Endothelial cell of umbilical vein (primary cell): Measurements from ENCODE around the gene NPY1R. TPM values are rescaled to one million over a fixed set of nuclear protein-coding genes. Genes with fewer than 3 reads are reported as not detected.

Source experiments
- BruUV-seq: library from RNA; stranded (reverse); fragments of 400-500 nt; replicated peaks from 2 replicates; lab custom pipeline; 2021; lab: Mats Ljungman, UMichigan
- CTCF ChIA-PET: fragments of 300-600, 350-600 bp; sonication (Branson Sonifier 250); formaldehyde crosslinking; loops from one replicate; lab custom pipeline; 2021; ENCODE audit warnings: antibody characterized with exemption, inconsistent platforms; lab: Charles Lee
- POLR2A ChIA-PET: fragments of 300-600, 350-600 bp; sonication (Branson Sonifier 250); formaldehyde crosslinking; loops from one replicate; lab custom pipeline; 2021; ENCODE audit warnings: antibody characterized with exemption, inconsistent platforms; lab: Charles Lee
- DNase-seq: peaks from one replicate; pipeline ENCODE4 v3.0.0-alpha.2; 2011; ENCODE audit warnings: low read depth, low spot score
- FAIRE-seq: peaks from 2 replicates; lab custom pipeline; 2011; peaks lifted over from hg19 to GRCh38; lab: Jason Lieb, UNC
- H2AFZ ChIP-seq: 2 replicates; pipeline ENCODE4 v1.6.0; 2012; ENCODE audit warnings: low read depth, low read length, control low read depth, inconsistent platforms
- H3K27ac ChIP-seq: 2 replicates; pipeline ENCODE4 v1.5.1; 2011; ENCODE audit warnings: low read depth, mild to moderate bottlenecking, control low read depth, low read length, moderate library complexity; ENCODE audit not compliant: insufficient read depth
- H3K27me3 ChIP-seq, 2 experiments: 2 replicates each; pipeline versions ENCODE4 v1.6.0 to v1.6.1; 2011; ENCODE audit warnings: low read length in 2 of 2, mixed read lengths in 1 of 2; ENCODE audit not compliant: control insufficient read depth in 2 of 2, insufficient read depth in 2 of 2
- H3K36me3 ChIP-seq, 2 experiments: 2 replicates in 1 of 2; 3 replicates in 1 of 2; pipeline ENCODE4 v1.5.1; 2011; ENCODE audit warnings: low read length in 2 of 2, mild to moderate bottlenecking in 1 of 2, moderate library complexity in 1 of 2; ENCODE audit not compliant: control insufficient read depth in 2 of 2, insufficient read depth in 2 of 2; ENCODE audit errors: extremely low read depth in 1 of 2
- H3K4me1 ChIP-seq: 3 replicates; pipeline ENCODE4 v1.5.1; 2011; ENCODE audit warnings: mild to moderate bottlenecking, low read length; ENCODE audit not compliant: control insufficient read depth, insufficient read depth; ENCODE audit errors: extremely low read depth
- H3K4me2 ChIP-seq: 2 replicates; pipeline ENCODE4 v1.6.1; 2011; ENCODE audit warnings: low read length, control low read depth, mixed read lengths; ENCODE audit not compliant: insufficient read depth
- H3K4me3 ChIP-seq, 3 experiments: fragments of 200-600 bp in 1 of 3; sonication (generic), shearing (Covaris generic) in 1 of 3; replicated peaks in 1 of 3; 2 replicates each; pipeline ENCODE4 v1.5.1; 2011 to 2016; ENCODE audit warnings: control low read depth in 3 of 3, low read length in 3 of 3, mild to moderate bottlenecking in 2 of 3, inconsistent platforms in 1 of 3, low read depth in 1 of 3, moderate library complexity in 1 of 3; ENCODE audit not compliant: insufficient read depth in 1 of 3
- H3K79me2 ChIP-seq: 2 replicates; pipeline ENCODE4 v1.6.0; 2012; ENCODE audit warnings: low read length, inconsistent platforms; ENCODE audit not compliant: control insufficient read depth, insufficient read depth
- H3K9ac ChIP-seq: replicated peaks from 2 replicates; pipeline ENCODE3; 2011; ENCODE audit warnings: low read length, control low read depth; ENCODE audit not compliant: insufficient read depth; ENCODE audit errors: extremely low read depth
- H3K9me1 ChIP-seq: replicated peaks from 3 replicates; pipeline ENCODE4 v1.6.0; 2011; ENCODE audit warnings: mild to moderate bottlenecking, low read length; ENCODE audit not compliant: control insufficient read depth, insufficient read depth; ENCODE audit errors: extremely low read depth
- H3K9me3 ChIP-seq: replicated peaks from 2 replicates; pipeline ENCODE4 v1.5.1; 2012; ENCODE audit warnings: low read length, inconsistent platforms; ENCODE audit not compliant: control insufficient read depth, insufficient read depth
- H4K20me1 ChIP-seq: replicated peaks from 2 replicates; pipeline ENCODE3; 2011; ENCODE audit warnings: mild to moderate bottlenecking, low read length; ENCODE audit not compliant: control insufficient read depth, insufficient read depth; ENCODE audit errors: extremely low read depth
- EZH2 ChIP-seq: IDR thresholded peaks from 2 replicates; pipeline ENCODE4 v1.6.1; 2012; ENCODE audit warnings: borderline replicate concordance, low read depth, mild to moderate bottlenecking, moderate library complexity, low read length, inconsistent platforms; ENCODE audit not compliant: severe bottlenecking
- FOS ChIP-seq: IDR thresholded peaks from 2 replicates; pipeline ENCODE4 v1.6.1; 2011; ENCODE audit warnings: mild to moderate bottlenecking, low read length, moderate library complexity, borderline replicate concordance; ENCODE audit not compliant: insufficient read depth
- GATA2 ChIP-seq: IDR thresholded peaks from 2 replicates; pipeline ENCODE4 v1.7.0; 2011; ENCODE audit warnings: low read depth, mild to moderate bottlenecking, moderate library complexity, mixed read lengths, low read length; ENCODE audit not compliant: insufficient read length, insufficient read depth
- JUN ChIP-seq: IDR thresholded peaks from 2 replicates; pipeline ENCODE4 v1.6.1; 2011; ENCODE audit warnings: borderline replicate concordance, low read depth; ENCODE audit not compliant: insufficient read length, insufficient read depth
- MAX ChIP-seq: IDR thresholded peaks from 2 replicates; pipeline ENCODE4 v1.6.1; 2011; ENCODE audit not compliant: insufficient read depth, insufficient read length
- MYC ChIP-seq: IDR thresholded peaks from one replicate; pipeline ENCODE4 v1.6.1; 2011; ENCODE audit warnings: mild to moderate bottlenecking, low read depth, low read length
- POLR2A ChIP-seq: IDR thresholded peaks from 2 replicates; pipeline ENCODE4 v1.6.1; 2012; ENCODE audit warnings: low read depth, mild to moderate bottlenecking, control low read depth, low read length
- POLR2AphosphoS5 ChIP-seq: IDR thresholded peaks from 2 replicates; pipeline ENCODE4 v1.6.1; 2012; ENCODE audit warnings: low read depth, mild to moderate bottlenecking, control low read depth, low read length, moderate library complexity; ENCODE audit not compliant: insufficient read depth
- dilution Hi-C: fragments of 300-500 bp; cut with MboI; formaldehyde crosslinking; loops from one replicate; pipeline ENCODE4 v1.15.0; 2019; ENCODE audit warnings: low sequenced_read_pairs; ENCODE audit not compliant: extremely low pct_ligation_motif_present
- intact Hi-C: fragments of 100-400 bp; cut with micrococcal nuclease; formaldehyde crosslinking; loops from one replicate; pipeline ENCODE4 v1.10.0; 2022
- polyA plus RNA-seq, 4 experiments: library from polyadenylated mRNA; depleted of rRNA in 3 of 4; stranded (reverse) in 3 of 4; unstranded in 1 of 4; fragments of >200 nt; gene quantifications; 2 replicates each; pipeline versions ENCODE4 v1.2.1 to v1.2.3, GENCODE V29; 2011 to 2012; ENCODE audit warnings: missing spikeins in 1 of 4
- total RNA-seq: library from RNA; stranded (reverse); gene quantifications from 2 replicates; pipeline ENCODE4 v1.2.3, GENCODE V29; 2021
- TF ChIP-seq, protein P1 (sequence below), 2 donors: IDR thresholded peaks; 1 replicate in 1 of 2; 2 replicates in 1 of 2; pipeline ENCODE4 v1.5.1; 2011; ENCODE audit warnings: low read length in 2 of 2, mild to moderate bottlenecking in 2 of 2, moderate library complexity in 2 of 2, control low read depth in 1 of 2, inconsistent platforms in 1 of 2, low read depth in 1 of 2; ENCODE audit not compliant: insufficient read depth in 1 of 2; ENCODE audit errors: extremely low read depth in 1 of 2

Gene NPY1R
- total and polyA plus RNA-seq, 2 donors (not counting 3 experiments of a cell fraction or from before 2014, with no cell fraction given) = 0.08 TPM; not detected in 1

- H3K36me3 ChIP-seq = no peaks in the 10 kb centered on the region
- H3K4me2 ChIP-seq = no peak overlapping the region
- TF ChIP-seq MYC (no peak), JUN (no peak), GATA2 (no peak), MAX (no peak), POLR2AphosphoS5 (no peak), FOS (no peak), POLR2A (no peak), EZH2 (no peak)
- TF ChIP-seq, protein P1, sequence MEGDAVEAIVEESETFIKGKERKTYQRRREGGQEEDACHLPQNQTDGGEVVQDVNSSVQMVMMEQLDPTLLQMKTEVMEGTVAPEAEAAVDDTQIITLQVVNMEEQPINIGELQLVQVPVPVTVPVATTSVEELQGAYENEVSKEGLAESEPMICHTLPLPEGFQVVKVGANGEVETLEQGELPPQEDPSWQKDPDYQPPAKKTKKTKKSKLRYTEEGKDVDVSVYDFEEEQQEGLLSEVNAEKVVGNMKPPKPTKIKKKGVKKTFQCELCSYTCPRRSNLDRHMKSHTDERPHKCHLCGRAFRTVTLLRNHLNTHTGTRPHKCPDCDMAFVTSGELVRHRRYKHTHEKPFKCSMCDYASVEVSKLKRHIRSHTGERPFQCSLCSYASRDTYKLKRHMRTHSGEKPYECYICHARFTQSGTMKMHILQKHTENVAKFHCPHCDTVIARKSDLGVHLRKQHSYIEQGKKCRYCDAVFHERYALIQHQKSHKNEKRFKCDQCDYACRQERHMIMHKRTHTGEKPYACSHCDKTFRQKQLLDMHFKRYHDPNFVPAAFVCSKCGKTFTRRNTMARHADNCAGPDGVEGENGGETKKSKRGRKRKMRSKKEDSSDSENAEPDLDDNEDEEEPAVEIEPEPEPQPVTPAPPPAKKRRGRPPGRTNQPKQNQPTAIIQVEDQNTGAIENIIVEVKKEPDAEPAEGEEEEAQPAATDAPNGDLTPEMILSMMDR (IDR thresholded peaks at IDR 0.05; ENCODE audit: extremely low read depth in 1 of 2, insufficient read depth in 1 of 2, low read depth in 1 of 2, low read length in 2 of 2) = no peak
- no peaks in the 10 kb centered on the region for H4K20me1 ChIP-seq
- DNase-seq (no peak), FAIRE-seq (no peak)
- CTCF ChIA-PET = interaction anchor here (1.0 to 6.0 kb wide), 8 partner anchors 9 to 834 kb away, joined by 3 to 108 read pairs (median 6); no protein-coding TSS in a partner anchor
- H3K9me3 ChIP-seq = no peaks in the 10 kb centered on the region
- no peak overlapping the region for H3K27ac ChIP-seq
- POLR2A ChIA-PET = interaction anchor here (0.6 kb wide), 1 partner anchor 113 kb away, joined by 3 read pairs; no protein-coding TSS in a partner anchor
- no peak overlapping the region for H3K4me3 ChIP-seq
- no peaks in the 10 kb centered on the region for H3K9me1 ChIP-seq
- peak overlapping the region; percentile 56 for H2AFZ ChIP-seq
- dilution Hi-C loops = no loop called here
- H3K27me3 ChIP-seq = peaks cover 21 to 29% of the 10 kb centered on the region in 2 experiments
- intact Hi-C loops = no loop called here
- H3K9ac ChIP-seq = no peak overlapping the region
- H3K4me1 ChIP-seq = peaks cover 6% of the 10 kb centered on the region
- BruUV-seq = no TSS peak
- H3K79me2 ChIP-seq = no peaks in the 10 kb centered on the region
These were observed 1.3 kb downstream of the NPY1R start for GRCh38 chr4:163330916-163331628.
